GM23338 (cell line): ENCODE measurements around the gene SMIM41.

ENCODE experiments used
- CREB1 ChIP-seq: fragments of 250-450 bp; sonication (Bioruptor Pico); IDR thresholded peaks from 2 replicates; pipeline ENCODE4 v1.5.0; 2020; ENCODE audit warnings: low read depth, mild to moderate bottlenecking, moderate library complexity
- EZH2 ChIP-seq: fragments of 200-600 bp; sonication (generic); IDR thresholded peaks from one replicate; pipeline ENCODE4 v1.8.0; 2017; ENCODE audit warnings: antibody characterized with exemption, mild to moderate bottlenecking, low read depth; ENCODE audit not compliant: unreplicated experiment
- EZH2phosphoT487 ChIP-seq: fragments of 200-600 bp; sonication (generic); IDR thresholded peaks from one replicate; pipeline ENCODE4 v1.8.1; 2018; ENCODE audit warnings: antibody characterized with exemption; ENCODE audit not compliant: unreplicated experiment
- NANOG ChIP-seq: IDR thresholded peaks from 2 replicates; pipeline ENCODE4 v1.6.1; 2016; ENCODE audit warnings: antibody characterized with exemption, borderline replicate concordance
- POLR2AphosphoS5 ChIP-seq: IDR thresholded peaks from 2 replicates; pipeline ENCODE4 v1.6.1; 2016; ENCODE audit warnings: antibody characterized with exemption, low read depth
- STAT1 ChIP-seq: IDR thresholded peaks from one replicate; pipeline ENCODE4 v1.6.1; 2016; ENCODE audit warnings: antibody characterized with exemption; ENCODE audit not compliant: unreplicated experiment
- ZNF331 ChIP-seq: fragments of 250-450 bp; sonication (Bioruptor Pico); IDR thresholded peaks from 2 replicates; pipeline ENCODE4 v1.5.0; 2020; ENCODE audit warnings: low read depth, mild to moderate bottlenecking, moderate library complexity
- TF ChIP-seq, protein P1 (sequence below): IDR thresholded peaks from one replicate; pipeline ENCODE4 v1.6.1; 2018; ENCODE audit warnings: antibody characterized with exemption; ENCODE audit not compliant: unreplicated experiment
- TF ChIP-seq, protein P2 (sequence below), 2 experiments: fragments of 200-600 bp in 1 of 2; sonication (generic) in 1 of 2; conservative IDR thresholded peaks; 2 replicates each; pipeline versions ENCODE4 v1.5.1 to v1.6.1; 2016 to 2017; ENCODE audit warnings: antibody characterized with exemption in 2 of 2, low read depth in 2 of 2, mild to moderate bottlenecking in 2 of 2, moderate library complexity in 1 of 2
- TF ChIP-seq, protein P3 (sequence below): IDR thresholded peaks from 2 replicates; pipeline ENCODE4 v1.6.1; 2016; ENCODE audit warnings: antibody characterized with exemption

DNA sequence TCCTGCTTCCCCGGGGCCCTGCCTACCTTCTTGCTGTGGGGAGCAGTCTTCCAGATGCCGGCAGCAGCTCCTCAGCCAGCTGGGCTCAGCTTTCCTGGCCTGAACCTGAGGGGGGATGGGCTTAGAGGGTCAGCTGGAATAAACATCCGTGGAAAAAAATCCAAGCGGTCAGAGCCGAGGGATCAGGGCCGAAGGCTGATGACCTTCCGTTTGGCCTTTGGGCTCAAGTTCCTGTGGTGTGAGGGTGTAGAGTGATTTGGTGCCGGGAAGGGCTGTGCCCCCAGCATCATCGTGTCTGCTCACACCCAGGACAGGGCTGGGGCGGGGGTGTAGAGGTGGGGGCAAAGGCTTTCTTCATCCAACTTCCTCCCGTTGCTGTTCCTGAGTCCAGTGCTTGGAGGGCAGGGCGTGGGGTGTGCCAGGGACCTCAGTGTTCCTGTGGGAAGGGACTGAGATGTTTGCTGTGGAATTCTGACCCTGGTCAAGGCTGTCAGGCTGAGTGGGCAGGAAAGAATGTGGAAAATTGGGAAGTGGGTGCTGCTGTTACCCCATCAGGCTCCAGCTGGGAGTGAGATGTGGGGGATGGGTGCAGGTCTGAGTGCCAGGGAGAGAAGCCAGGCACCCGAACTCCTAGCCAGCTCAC, 2.6 kb downstream of the SMIM41 start:
- no peak for TF ChIP-seq NANOG
- TF ChIP-seq, protein P1, sequence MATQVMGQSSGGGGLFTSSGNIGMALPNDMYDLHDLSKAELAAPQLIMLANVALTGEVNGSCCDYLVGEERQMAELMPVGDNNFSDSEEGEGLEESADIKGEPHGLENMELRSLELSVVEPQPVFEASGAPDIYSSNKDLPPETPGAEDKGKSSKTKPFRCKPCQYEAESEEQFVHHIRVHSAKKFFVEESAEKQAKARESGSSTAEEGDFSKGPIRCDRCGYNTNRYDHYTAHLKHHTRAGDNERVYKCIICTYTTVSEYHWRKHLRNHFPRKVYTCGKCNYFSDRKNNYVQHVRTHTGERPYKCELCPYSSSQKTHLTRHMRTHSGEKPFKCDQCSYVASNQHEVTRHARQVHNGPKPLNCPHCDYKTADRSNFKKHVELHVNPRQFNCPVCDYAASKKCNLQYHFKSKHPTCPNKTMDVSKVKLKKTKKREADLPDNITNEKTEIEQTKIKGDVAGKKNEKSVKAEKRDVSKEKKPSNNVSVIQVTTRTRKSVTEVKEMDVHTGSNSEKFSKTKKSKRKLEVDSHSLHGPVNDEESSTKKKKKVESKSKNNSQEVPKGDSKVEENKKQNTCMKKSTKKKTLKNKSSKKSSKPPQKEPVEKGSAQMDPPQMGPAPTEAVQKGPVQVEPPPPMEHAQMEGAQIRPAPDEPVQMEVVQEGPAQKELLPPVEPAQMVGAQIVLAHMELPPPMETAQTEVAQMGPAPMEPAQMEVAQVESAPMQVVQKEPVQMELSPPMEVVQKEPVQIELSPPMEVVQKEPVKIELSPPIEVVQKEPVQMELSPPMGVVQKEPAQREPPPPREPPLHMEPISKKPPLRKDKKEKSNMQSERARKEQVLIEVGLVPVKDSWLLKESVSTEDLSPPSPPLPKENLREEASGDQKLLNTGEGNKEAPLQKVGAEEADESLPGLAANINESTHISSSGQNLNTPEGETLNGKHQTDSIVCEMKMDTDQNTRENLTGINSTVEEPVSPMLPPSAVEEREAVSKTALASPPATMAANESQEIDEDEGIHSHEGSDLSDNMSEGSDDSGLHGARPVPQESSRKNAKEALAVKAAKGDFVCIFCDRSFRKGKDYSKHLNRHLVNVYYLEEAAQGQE: no peak
- no peak for TF ChIP-seq EZH2phosphoT487
- TF ChIP-seq, protein P2, sequence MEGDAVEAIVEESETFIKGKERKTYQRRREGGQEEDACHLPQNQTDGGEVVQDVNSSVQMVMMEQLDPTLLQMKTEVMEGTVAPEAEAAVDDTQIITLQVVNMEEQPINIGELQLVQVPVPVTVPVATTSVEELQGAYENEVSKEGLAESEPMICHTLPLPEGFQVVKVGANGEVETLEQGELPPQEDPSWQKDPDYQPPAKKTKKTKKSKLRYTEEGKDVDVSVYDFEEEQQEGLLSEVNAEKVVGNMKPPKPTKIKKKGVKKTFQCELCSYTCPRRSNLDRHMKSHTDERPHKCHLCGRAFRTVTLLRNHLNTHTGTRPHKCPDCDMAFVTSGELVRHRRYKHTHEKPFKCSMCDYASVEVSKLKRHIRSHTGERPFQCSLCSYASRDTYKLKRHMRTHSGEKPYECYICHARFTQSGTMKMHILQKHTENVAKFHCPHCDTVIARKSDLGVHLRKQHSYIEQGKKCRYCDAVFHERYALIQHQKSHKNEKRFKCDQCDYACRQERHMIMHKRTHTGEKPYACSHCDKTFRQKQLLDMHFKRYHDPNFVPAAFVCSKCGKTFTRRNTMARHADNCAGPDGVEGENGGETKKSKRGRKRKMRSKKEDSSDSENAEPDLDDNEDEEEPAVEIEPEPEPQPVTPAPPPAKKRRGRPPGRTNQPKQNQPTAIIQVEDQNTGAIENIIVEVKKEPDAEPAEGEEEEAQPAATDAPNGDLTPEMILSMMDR (conservative IDR thresholded peaks at IDR 0.05; ENCODE audit: low read depth in 2 of 2): no peak
- no peak for TF ChIP-seq POLR2AphosphoS5
- TF ChIP-seq EZH2: no peak
- TF ChIP-seq, protein P3, sequence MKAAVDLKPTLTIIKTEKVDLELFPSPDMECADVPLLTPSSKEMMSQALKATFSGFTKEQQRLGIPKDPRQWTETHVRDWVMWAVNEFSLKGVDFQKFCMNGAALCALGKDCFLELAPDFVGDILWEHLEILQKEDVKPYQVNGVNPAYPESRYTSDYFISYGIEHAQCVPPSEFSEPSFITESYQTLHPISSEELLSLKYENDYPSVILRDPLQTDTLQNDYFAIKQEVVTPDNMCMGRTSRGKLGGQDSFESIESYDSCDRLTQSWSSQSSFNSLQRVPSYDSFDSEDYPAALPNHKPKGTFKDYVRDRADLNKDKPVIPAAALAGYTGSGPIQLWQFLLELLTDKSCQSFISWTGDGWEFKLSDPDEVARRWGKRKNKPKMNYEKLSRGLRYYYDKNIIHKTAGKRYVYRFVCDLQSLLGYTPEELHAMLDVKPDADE: no peak
- no peak for TF ChIP-seq STAT1
- no peak for TF ChIP-seq ZNF331 (CRISPR knock-in tag)
- TF ChIP-seq CREB1 (CRISPR knock-in tag): no peak
